Neuronal stem cell (in vitro differentiated cells): ENCODE results near the gene TNS1.
A peak's percentile ranks its signal among the peaks of the same experiment; 100 is the strongest.

Source experiments
- DNase-seq: peaks from one replicate; pipeline ENCODE4 v3.0.0-alpha.2; 2013; ENCODE audit warnings: low spot score
- H2AFZ ChIP-seq: one replicate; pipeline ENCODE4 v1.6.1; 2013; ENCODE audit warnings: mild to moderate bottlenecking, low read length, inconsistent platforms
- H2AK5ac ChIP-seq: 2 replicates; pipeline ENCODE4 v1.6.1; 2013; ENCODE audit warnings: low read depth, mild to moderate bottlenecking, inconsistent platforms, low read length, moderate library complexity, mixed read lengths
- H2BK120ac ChIP-seq: 2 replicates; pipeline ENCODE4 v1.6.1; 2013; ENCODE audit warnings: low read depth, mild to moderate bottlenecking, inconsistent platforms, low read length, moderate library complexity, mixed read lengths
- H2BK12ac ChIP-seq: one replicate; pipeline ENCODE4 v1.6.1; 2013; ENCODE audit warnings: low read length, inconsistent platforms
- H2BK15ac ChIP-seq: 2 replicates; pipeline ENCODE4 v1.6.1; 2013; ENCODE audit warnings: mild to moderate bottlenecking, low read length, inconsistent platforms, mixed read lengths
- H2BK5ac ChIP-seq: one replicate; pipeline ENCODE4 v1.6.1; 2013; ENCODE audit warnings: inconsistent platforms, mild to moderate bottlenecking, low read length, moderate library complexity
- H3K14ac ChIP-seq: one replicate; pipeline ENCODE4 v1.6.1; 2013; ENCODE audit warnings: low read length, inconsistent platforms
- H3K18ac ChIP-seq: 2 replicates; pipeline ENCODE4 v1.6.1; 2013; ENCODE audit warnings: low read length, inconsistent platforms
- H3K23ac ChIP-seq: 2 replicates; pipeline ENCODE4 v1.6.1; 2013; ENCODE audit warnings: low read depth, mild to moderate bottlenecking, mixed read lengths, low read length, inconsistent platforms; ENCODE audit not compliant: poor library complexity
- H3K27ac ChIP-seq: replicated peaks from 3 replicates; pipeline ENCODE4 v1.5.1; 2013; ENCODE audit warnings: low read length, inconsistent platforms
- H3K27me3 ChIP-seq, 3 experiments: 2 replicates each; pipeline ENCODE4 v1.6.1; 2013; ENCODE audit warnings: low read length in 3 of 3, mild to moderate bottlenecking in 2 of 3, inconsistent platforms in 1 of 3, low read depth in 1 of 3, mixed read lengths in 1 of 3, moderate library complexity in 1 of 3; ENCODE audit not compliant: control insufficient read depth in 3 of 3, insufficient read depth in 3 of 3
- H3K36me3 ChIP-seq, 2 donors: replicated peaks in 1 of 2; 2 replicates each; pipeline ENCODE4 v1.6.1; 2013; ENCODE audit warnings: low read length in 2 of 2; ENCODE audit not compliant: control insufficient read depth in 2 of 2, insufficient read depth in 2 of 2
- H3K4ac ChIP-seq: 2 replicates; pipeline ENCODE4 v1.6.1; 2013; ENCODE audit warnings: inconsistent platforms, mild to moderate bottlenecking, low read length, moderate library complexity
- H3K4me1 ChIP-seq, 2 donors: 1 replicate in 1 of 2; 2 replicates in 1 of 2; pipeline ENCODE4 v1.6.1; 2013; ENCODE audit warnings: low read length in 2 of 2, low read depth in 1 of 2; ENCODE audit not compliant: control insufficient read depth in 2 of 2, insufficient read depth in 1 of 2
- H3K4me2 ChIP-seq: one replicate; pipeline ENCODE4 v1.6.1; 2013; ENCODE audit warnings: mild to moderate bottlenecking, low read length, inconsistent platforms; ENCODE audit not compliant: insufficient read depth, poor library complexity, severe bottlenecking
- H3K4me3 ChIP-seq, 2 donors: 2 replicates each; pipeline ENCODE4 v1.5.1; 2013; ENCODE audit warnings: low read length in 2 of 2, mild to moderate bottlenecking in 2 of 2, inconsistent platforms in 1 of 2, moderate library complexity in 1 of 2
- H3K79me1 ChIP-seq: one replicate; pipeline ENCODE4 v1.6.1; 2013; ENCODE audit warnings: low read depth, mild to moderate bottlenecking, inconsistent platforms, low read length, moderate library complexity
- H3K9ac ChIP-seq: one replicate; pipeline ENCODE4 v1.6.1; 2013; ENCODE audit warnings: mild to moderate bottlenecking, low read depth, low read length, inconsistent platforms; ENCODE audit not compliant: poor library complexity
- H3K9me3 ChIP-seq, 2 donors: replicated peaks in 1 of 2; 2 replicates each; pipeline versions ENCODE3 to v1.6.1; 2013; ENCODE audit warnings: low read length in 2 of 2, mild to moderate bottlenecking in 2 of 2, inconsistent platforms in 1 of 2, low read depth in 1 of 2, mixed read lengths in 1 of 2, moderate library complexity in 1 of 2; ENCODE audit not compliant: control insufficient read depth in 2 of 2, insufficient read depth in 1 of 2
- H4K8ac ChIP-seq: one replicate; pipeline ENCODE4 v1.6.1; 2013; ENCODE audit warnings: low read depth, mild to moderate bottlenecking, inconsistent platforms, low read length, moderate library complexity
- H4K91ac ChIP-seq: one replicate; pipeline ENCODE4 v1.6.1; 2013; ENCODE audit warnings: low read length, low read depth, mild to moderate bottlenecking, inconsistent platforms; ENCODE audit not compliant: poor library complexity
- WGBS, 2 donors: extraction: QIAGEN DNeasy Blood & Tissue Kit; methylation state at CpG; one replicate each; pipeline ENCODE4 v1.1.7; 2013; ENCODE audit warnings: missing lambda C conversion rate in 2 of 2, mixed read lengths in 1 of 2; ENCODE audit not compliant: insufficient read length in 2 of 2, insufficient replicate concordance in 1 of 2; ENCODE audit errors: extremely low coverage in 2 of 2; 5-methylcytosine and 5-hydroxymethylcytosine counted together

The TNS1 gene

DNA sequence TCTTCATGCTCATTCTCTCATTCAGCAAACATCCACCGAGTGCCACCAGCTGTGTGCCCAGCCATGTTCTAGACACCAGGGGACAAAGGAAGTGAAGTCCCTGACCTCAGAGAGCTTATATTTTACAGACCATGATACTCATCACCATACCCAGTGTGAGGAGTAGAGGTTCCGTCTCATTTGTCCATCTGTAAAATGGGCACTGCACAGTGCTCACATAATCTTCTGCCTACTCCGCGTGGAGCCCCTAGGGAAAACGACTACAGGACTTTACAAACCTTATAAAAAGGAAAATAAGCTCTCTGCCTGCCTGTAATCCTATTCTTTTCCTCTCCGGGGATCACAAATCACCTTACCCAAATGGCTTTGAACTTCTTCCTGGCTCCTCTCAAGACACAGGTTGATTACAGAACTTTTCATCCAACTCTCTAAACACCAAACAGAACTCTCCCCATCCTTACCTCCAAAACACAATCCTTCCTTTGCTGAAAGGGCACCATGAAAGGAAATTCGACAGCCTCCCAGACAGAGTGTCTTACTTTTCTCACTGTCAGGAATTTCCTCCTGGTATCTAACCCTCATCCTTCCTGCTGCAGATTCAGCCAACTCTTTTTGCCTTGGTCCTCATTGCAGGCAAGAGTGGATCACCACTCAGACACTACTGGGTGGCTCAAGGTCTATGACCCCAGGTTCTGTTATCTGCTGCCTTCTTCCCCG is 99.5 kb downstream of the TNS1 start:
- Histone ChIP-seq H3K4ac (no peak overlapping the region), H2AFZ (no peak overlapping the region), H2BK120ac (no peak overlapping the region), H3K14ac (no peak overlapping the region), H3K4me2 (no peak overlapping the region), H2BK12ac (no peak overlapping the region), H3K4me1 (peaks cover 0 to 4% of the 10 kb centered on the region in 2 donors), H3K27ac (no peak overlapping the region), H3K23ac (no peak overlapping the region), H4K8ac (no peak overlapping the region), H3K9ac (no peak overlapping the region), H3K79me1 (no peaks in the 10 kb centered on the region), H4K91ac (no peak overlapping the region), H3K4me3 (no peak overlapping the region), H3K27me3 (no peaks in the 10 kb centered on the region), H3K36me3 (no peaks in the 10 kb centered on the region), H2BK15ac (no peak overlapping the region), H3K18ac (no peak overlapping the region), H2BK5ac (no peak overlapping the region), H2AK5ac (no peak overlapping the region), H3K9me3 (no peaks in the 10 kb centered on the region)
- WGBS, 2 donors: no CpG with 5 or more reads among the region's 8 CpGs
- DNase-seq: no peak

DNA sequence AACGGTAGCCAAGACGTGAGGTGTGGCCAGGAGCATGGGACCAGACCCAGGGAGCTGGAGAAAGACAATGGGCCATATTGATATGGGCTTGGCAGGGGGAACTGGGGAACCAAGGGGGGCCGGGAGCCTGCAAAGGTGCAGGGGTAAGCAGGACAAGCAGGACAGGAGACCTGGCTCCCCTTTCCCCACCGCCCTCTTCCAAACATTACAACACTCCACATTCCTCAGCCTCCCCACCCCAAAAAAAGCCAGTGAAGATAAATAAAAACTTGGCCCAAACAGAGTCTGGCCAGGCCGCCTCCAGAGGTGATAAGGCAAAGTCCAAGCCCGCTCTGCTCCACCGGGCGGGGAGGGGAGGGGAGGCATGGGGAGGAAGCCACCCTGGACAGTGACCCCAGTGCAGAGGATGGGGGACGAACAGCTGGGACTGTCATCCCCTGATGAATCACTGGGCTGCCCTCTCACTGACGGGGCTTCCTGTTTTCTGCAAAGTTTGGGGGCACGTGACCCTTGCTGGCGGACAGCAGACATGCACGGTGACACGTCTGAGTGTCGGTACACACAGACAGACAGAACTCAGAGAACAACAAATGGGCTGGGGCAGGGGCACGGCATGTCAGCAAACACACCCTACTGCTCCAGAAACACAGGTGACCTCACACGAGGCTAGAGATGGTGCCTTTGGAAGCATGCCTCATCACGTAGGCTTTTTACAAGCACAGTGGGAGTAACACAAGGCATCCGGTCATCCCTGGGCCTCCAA is 100.2 kb downstream of the TNS1 start:
- Histone ChIP-seq H3K14ac (no peak overlapping the region), H3K23ac (no peak overlapping the region), H3K36me3 (no peaks in the 10 kb centered on the region), H3K4ac (no peak overlapping the region), H2BK12ac (no peak overlapping the region), H3K4me3 (no peak overlapping the region), H3K18ac (peak overlapping the region; percentile 23), H2BK15ac (no peak overlapping the region), H2BK5ac (no peak overlapping the region), H3K79me1 (no peaks in the 10 kb centered on the region), H2AFZ (no peak overlapping the region), H3K4me2 (no peak overlapping the region), H4K91ac (no peak overlapping the region), H3K27ac (no peak overlapping the region), H3K9ac (no peak overlapping the region), H3K4me1 (peaks cover 0 to 4% of the 10 kb centered on the region in 2 donors), H2AK5ac (no peak overlapping the region), H2BK120ac (no peak overlapping the region), H3K9me3 (no peaks in the 10 kb centered on the region), H3K27me3 (no peaks in the 10 kb centered on the region), H4K8ac (no peak overlapping the region)
- WGBS, 2 donors: no CpG with 5 or more reads among the region's 19 CpGs
- no peak for DNase-seq

DNA sequence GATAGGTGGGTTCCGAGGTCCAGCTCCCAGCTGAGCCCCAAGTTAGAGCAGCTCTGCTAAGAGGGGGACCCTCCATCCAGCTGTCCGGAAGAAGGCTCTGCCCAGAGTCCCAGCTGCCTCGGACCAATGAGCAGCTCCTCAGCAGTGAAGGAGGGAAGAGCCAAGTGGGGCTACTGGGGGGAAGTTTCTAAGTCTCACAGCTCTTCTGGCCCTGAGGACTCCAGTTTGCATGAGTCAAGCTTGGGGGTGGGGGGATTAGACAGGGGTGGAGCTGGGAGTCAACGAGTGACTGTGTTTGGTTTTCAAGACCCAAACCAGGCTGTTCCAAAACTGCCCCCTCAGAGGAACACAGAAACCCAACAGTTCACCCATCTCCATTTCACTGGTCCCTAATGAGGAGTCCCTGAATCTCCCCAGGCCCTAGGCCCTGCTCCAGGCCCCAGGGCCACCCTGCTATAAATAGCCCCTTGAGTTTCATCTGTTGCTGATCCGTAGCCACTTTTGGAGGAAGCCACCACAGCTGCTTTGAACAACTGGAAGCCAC is 100.9 kb downstream of the TNS1 start:
- no peak overlapping the region for H3K9ac ChIP-seq
- H3K4me3 ChIP-seq: no peak overlapping the region
- H3K23ac ChIP-seq: no peak overlapping the region
- no peak overlapping the region for H3K14ac ChIP-seq
- H4K8ac ChIP-seq: no peak overlapping the region
- H3K18ac ChIP-seq: peak overlapping the region; percentile 23
- H3K36me3 ChIP-seq: no peaks in the 10 kb centered on the region
- no peak for DNase-seq
- no peak overlapping the region for H2BK15ac ChIP-seq
- H2BK120ac ChIP-seq: no peak overlapping the region
- H2BK5ac ChIP-seq: no peak overlapping the region
- no peak overlapping the region for H3K4ac ChIP-seq
- H4K91ac ChIP-seq: no peak overlapping the region
- WGBS, 2 donors: no CpG with 5 or more reads among the region's 5 CpGs
- H3K79me1 ChIP-seq: no peaks in the 10 kb centered on the region
- H2BK12ac ChIP-seq: no peak overlapping the region
- H3K27ac ChIP-seq: no peak overlapping the region
- H2AFZ ChIP-seq: no peak overlapping the region
- no peak overlapping the region for H3K4me2 ChIP-seq
- H3K4me1 ChIP-seq: peaks cover 0 to 4% of the 10 kb centered on the region in 2 donors
- no peaks in the 10 kb centered on the region for H3K9me3 ChIP-seq
- no peak overlapping the region for H2AK5ac ChIP-seq
- H3K27me3 ChIP-seq: no peaks in the 10 kb centered on the region

DNA sequence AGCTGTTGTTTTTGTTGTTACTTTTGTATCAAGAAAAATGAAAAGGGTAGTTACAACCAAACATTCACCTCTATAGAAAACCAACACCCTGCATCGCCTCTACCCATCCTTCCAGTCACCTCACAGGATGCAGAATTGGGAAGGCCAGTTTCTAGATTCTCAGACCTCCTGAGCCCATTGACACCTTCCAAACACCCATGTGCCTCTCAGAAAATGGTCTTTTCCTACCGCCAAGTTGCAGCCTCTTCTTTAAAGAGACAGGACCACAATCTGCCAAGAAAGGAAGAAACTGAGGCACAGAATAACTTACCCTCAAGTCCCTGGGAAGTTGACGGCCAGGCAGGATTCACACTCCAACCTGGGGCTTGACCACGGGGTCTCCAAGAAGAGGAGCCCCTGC is 101.4 kb downstream of the TNS1 start:
- no peak for DNase-seq
- Histone ChIP-seq H3K14ac (no peak overlapping the region), H2BK120ac (no peak overlapping the region), H3K79me1 (no peaks in the 10 kb centered on the region), H3K4me2 (no peak overlapping the region), H3K27ac (no peak overlapping the region), H2AK5ac (no peak overlapping the region), H2AFZ (no peak overlapping the region), H2BK12ac (no peak overlapping the region), H4K91ac (no peak overlapping the region), H3K23ac (no peak overlapping the region), H4K8ac (no peak overlapping the region), H2BK15ac (no peak overlapping the region), H3K36me3 (no peaks in the 10 kb centered on the region), H3K4me3 (no peak overlapping the region), H3K27me3 (no peaks in the 10 kb centered on the region), H3K9me3 (no peaks in the 10 kb centered on the region), H3K4ac (no peak overlapping the region), H2BK5ac (no peak overlapping the region), H3K4me1 (peaks cover 0 to 4% of the 10 kb centered on the region in 2 donors), H3K18ac (no peak overlapping the region), H3K9ac (no peak overlapping the region)
- WGBS, 2 donors: no CpG with 5 or more reads among the region's 4 CpGs
